GM18499 (cell line): Measurements from ENCODE around the gene CHCHD5.
"Not testable (repeated sequence)": the region's sequence is repeated elsewhere in the genome, so short reads cannot be mapped to it uniquely, and the experiment has no call there.

ENCODE experiments used
- ATAC-seq: cut with Tn5 transposase; IDR thresholded peaks from one replicate; pipeline ENCODE4 v1.9.1; 2021; ENCODE audit warnings: moderate number of reproducible peaks; ENCODE audit not compliant: insufficient read depth, unreplicated experiment

Gene CHCHD5

GRCh38 chr2:112584134-112584890, at the start of gene CHCHD5:
CHCHD5 (plus strand) TSS chr2:112584609; CDS start chr2:112584648, 39 bp downstream.
- peak; percentile 74 for ATAC-seq

GRCh38 chr2:112534826-112535225, 49.6 kb upstream of the CHCHD5 start:
- no peak for ATAC-seq

GRCh38 chr2:112536665-112537064, 47.7 kb upstream of the CHCHD5 start:
- ATAC-seq, result not testable (repeated sequence)

- ATAC-seq, result no peak
These were observed 45.1 kb upstream of the CHCHD5 start for GRCh38 chr2:112539306-112539705.

GRCh38 chr2:112540906-112541305, 43.5 kb upstream of the CHCHD5 start:
- ATAC-seq, result no peak

- ATAC-seq, result peak; percentile 26
These were observed 42.9 kb upstream of the CHCHD5 start for GRCh38 chr2:112541315-112542122.

GRCh38 chr2:112542123-112542983, 42.1 kb upstream of the CHCHD5 start, which contains the start of gene POLR1B:
POLR1B (plus strand) TSS chr2:112542465; CDS start chr2:112542495, 30 bp downstream.
- peak; percentile 53 for ATAC-seq

- ATAC-seq, result no peak
These were observed 41.3 kb upstream of the CHCHD5 start for GRCh38 chr2:112542984-112543661.

GRCh38 chr2:112547333-112547732, 37.1 kb upstream of the CHCHD5 start:
- no peak for ATAC-seq

GRCh38 chr2:112548980-112549379, 35.4 kb upstream of the CHCHD5 start:
- ATAC-seq, result no peak

- ATAC-seq, result no peak
These were observed 18.3 kb upstream of the CHCHD5 start for GRCh38 chr2:112566104-112566503.

- not testable (repeated sequence) for ATAC-seq
These were observed 17.9 kb upstream of the CHCHD5 start for GRCh38 chr2:112566508-112566907.

- no peak for ATAC-seq
These were observed 12.4 kb upstream of the CHCHD5 start for GRCh38 chr2:112572005-112572404.

- no peak for ATAC-seq
These were observed 6.7 kb upstream of the CHCHD5 start for GRCh38 chr2:112577756-112578155.

- no peak for ATAC-seq
These were observed 5.2 kb upstream of the CHCHD5 start for GRCh38 chr2:112579241-112579640.

GRCh38 chr2:112580084-112580483, 4.3 kb upstream of the CHCHD5 start:
- no peak for ATAC-seq

- no peak for ATAC-seq
These were observed 2.1 kb upstream of the CHCHD5 start for GRCh38 chr2:112582314-112582746.

- no peak for ATAC-seq
These were observed 794 bp upstream of the CHCHD5 start for GRCh38 chr2:112583497-112584133.

- no peak for ATAC-seq
These were observed 462 bp downstream of the CHCHD5 start for GRCh38 chr2:112584891-112585250.
